PFSK-1 (cell line): ENCODE results near the gene CACHD1.

Experiments used
- POLR2AphosphoS5 ChIP-seq: IDR thresholded peaks from 2 replicates; pipeline ENCODE4 v1.6.1; 2012; ENCODE audit warnings: low read depth, mild to moderate bottlenecking, control low read depth, low read length, moderate library complexity
- REST ChIP-seq, 2 experiments: IDR thresholded peaks; 2 replicates each; pipeline versions ENCODE4 v1.6.1 to v1.8.0; 2011 to 2012; ENCODE audit warnings: low read depth in 2 of 2, low read length in 2 of 2, control low read depth in 1 of 2, inconsistent platforms in 1 of 2, mild to moderate bottlenecking in 1 of 2, moderate library complexity in 1 of 2; ENCODE audit not compliant: insufficient read depth in 1 of 2
- SIN3A ChIP-seq: IDR thresholded peaks from 2 replicates; pipeline ENCODE4 v1.6.1; 2012; ENCODE audit warnings: mild to moderate bottlenecking, low read length, moderate library complexity, borderline replicate concordance; ENCODE audit not compliant: insufficient read depth
- TAF1 ChIP-seq: IDR thresholded peaks from 2 replicates; pipeline ENCODE4 v1.6.1; 2012; ENCODE audit warnings: low read length, control low read depth, borderline replicate concordance; ENCODE audit not compliant: insufficient read depth

GRCh38 chr1:64721135-64721534 is 251.2 kb downstream of the CACHD1 start:
- TF ChIP-seq POLR2AphosphoS5 (no peak), REST (IDR thresholded peaks at IDR 0.05; ENCODE audit: insufficient read depth in 1 of 2, low read depth in 2 of 2, low read length in 2 of 2) (no peak), SIN3A (no peak), TAF1 (no peak)
